ENCODE measurements around the gene COIL. TPM values are rescaled to one million over a fixed set of nuclear protein-coding genes. Genes with fewer than 3 reads are reported as not detected.
A peak's percentile ranks its signal among the peaks of the same experiment; 100 is the strongest.
"Not testable (repeated sequence)": the region's sequence is repeated elsewhere in the genome, so short reads cannot be mapped to it uniquely, and the experiment has no call there.

The COIL gene
- total RNA-seq, 1 experiment from 2014 or later: 20.7 TPM

DNA sequence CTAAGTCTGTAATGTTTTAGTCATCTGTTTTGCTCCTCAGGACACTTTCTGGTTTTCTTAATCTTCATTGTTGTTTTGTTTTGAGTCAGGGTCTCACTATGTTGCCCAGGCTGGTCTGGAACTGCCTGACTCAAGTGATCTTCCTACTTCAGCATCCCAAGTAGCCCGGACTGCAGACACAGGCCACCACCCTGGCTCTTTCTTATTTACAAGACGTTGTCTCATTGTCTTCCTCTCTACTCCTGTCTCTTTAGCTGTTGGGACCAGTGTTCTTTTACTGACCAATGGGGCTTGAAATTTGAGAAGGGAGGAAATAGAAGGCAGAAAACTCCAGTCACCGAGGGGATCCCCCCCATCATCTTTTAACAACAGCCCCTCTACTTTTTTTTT, 18.2 kb upstream of the COIL start:
- DNase-seq (ENCODE audit: extremely low read depth, low read depth): no peak

DNA sequence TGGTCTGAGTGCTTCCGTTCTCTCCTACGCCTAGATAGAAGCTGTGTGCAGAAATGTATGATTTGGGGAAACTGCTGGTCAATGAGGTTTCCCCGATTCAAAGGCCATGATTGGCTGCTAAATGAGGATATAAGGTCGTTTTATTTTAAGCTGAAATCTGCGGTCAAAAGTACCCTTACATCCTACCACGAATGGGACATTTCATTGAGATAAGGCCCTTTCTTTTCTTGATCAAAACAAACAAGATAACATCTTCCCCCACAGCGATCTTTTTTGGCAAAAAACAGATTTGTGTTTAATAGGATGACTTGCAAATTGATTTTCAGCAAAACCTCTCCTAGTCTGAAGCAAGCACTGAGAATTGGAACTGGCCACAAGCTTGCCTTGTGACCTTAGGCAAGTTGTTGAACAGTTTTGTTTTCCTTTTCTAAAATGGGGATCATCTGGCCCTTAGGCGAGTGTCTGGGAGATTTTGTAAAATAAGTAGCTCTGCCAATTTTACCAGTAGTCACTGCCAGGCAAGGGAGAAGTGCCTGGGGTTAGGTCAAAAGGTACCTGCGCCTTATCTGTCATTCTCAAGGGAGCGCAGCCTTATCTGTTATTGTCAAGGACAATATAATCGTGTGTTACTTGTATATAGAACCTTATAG, 17.7 kb upstream of the COIL start:
- no peak for DNase-seq (ENCODE audit: extremely low read depth, low read depth)

DNA sequence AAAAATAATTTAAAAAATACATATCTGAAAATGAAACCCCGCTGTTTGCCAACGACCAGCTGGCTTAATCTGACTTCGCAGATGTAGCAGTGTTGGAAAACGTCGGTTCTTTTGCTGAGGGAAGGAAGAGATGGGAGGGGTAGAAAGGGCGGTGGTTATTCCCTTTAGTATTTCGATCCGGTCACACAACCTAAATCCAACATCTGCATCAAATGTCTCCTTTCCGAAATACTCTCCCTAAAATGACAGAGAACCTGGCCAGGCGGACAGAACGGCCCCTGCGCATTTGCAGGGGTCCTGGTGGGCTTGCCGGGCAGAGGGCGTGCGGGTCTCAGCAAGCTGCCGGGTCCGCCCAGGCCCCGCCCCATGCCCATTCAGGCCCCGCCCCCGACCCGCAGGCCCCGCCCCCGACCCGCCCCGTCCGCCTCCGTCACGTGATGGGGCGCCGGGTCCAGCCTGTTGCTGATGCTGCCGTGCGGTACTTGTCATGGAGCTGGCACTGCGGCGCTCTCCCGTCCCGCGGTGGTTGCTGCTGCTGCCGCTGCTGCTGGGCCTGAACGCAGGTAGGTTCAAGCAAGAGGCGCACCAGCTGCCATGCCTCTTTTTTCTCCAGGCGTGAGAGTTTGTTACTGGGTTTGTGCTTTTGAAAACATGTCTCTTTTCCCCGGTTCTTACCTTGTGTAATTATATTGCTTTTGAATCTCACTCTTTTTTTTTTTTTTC, 17.0 kb upstream of the COIL start, which contains the start of gene SCPEP1:
Gene SCPEP1 (plus strand): TSS at position 459 of the 723 bp plus-strand sequence. CDS start 29 bp downstream, at position 488.
- DNase-seq (ENCODE audit: extremely low read depth, low read depth): peak; percentile 73

DNA sequence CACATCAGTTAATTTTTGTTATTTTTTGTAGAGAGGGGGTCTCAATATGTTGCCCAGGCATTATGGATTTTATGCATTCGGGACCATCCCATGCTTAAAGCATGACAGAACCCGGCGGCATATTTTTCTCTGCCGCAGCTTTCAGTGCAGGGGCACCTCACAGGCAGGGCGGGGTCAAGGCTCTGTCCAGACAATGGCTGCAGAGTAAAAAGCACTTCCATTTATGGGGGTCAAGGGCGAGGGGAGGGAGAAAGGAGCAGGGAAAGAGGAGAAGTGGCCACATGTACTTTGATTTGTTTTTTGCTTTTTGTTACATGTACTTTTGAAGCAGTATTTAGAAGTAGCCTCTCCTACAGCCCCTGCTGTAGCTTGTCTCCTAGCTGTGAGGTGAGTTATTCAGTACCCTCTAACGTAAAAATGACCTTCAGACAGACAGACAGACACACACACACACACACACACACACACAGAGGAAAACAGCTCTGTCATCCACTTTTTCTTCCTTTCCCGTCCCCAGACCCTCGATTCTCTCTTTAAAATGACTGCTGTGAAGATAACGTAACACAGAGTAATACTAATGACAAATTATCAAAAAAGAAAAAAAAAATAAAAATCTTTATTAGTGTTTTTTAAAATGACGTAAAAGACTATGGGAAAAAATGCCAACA, 16.2 kb upstream of the COIL start:
- no peak for DNase-seq (ENCODE audit: extremely low read depth, low read depth)

DNA sequence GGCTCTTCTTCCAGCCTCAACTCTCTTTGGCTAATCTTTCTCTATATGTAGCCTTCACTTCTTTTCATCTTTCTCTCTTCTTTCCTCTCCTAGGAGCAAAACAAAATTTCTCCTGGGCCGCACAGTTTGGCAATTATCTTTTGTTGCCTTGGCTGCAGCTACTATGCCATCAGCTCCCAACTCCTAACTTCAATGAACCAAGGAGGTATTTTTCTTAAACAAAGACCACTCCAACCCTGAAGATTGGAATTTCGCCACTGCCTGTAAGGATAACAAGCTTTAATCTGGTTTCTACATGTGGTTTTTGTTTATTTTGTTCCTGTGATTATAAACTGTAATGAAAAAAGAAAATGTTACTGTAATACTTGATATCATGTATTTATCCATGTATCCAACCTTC, 14.8 kb upstream of the COIL start:
- DNase-seq (ENCODE audit: extremely low read depth, low read depth): no peak

DNA sequence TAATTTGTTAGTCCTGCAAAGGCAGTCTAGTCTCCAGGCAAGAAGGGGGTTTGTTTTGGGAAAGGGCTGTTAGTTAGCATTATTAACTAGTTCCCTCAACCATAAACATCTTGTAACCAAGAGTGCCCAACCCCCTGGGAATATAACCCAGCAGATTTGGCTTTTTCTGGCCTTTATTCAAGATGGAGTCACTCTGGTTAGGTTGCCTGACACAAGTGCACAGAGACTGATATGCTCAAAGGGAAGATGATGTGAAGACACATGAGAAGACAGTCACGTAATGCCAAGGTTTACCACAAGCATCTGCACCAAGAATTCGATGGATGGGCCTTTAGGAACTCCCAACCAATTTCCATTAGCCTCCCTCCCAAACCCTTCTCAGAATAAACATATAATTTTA, 13.2 kb upstream of the COIL start:
- DNase-seq (ENCODE audit: extremely low read depth, low read depth): no peak

DNA sequence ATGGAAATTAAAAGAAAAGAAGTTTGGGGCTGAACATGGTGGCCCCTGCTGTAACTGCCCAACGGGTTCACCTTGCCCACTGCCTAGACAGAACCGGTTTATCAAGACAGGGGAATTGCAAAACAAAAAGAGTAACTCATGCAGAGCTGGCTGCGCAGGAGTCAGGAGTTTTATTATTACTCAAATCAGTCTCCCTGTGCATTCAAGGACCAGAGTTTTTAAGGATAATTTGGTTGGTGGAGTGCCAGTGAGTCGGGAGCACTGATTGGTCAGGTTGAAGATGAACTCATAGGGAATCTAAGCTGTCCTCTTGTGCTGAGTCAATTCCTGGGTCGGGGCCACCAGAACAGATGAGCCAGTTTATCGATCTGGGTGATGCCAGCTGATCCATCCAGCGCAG, 12.7 kb upstream of the COIL start:
- no peak for DNase-seq (ENCODE audit: extremely low read depth, low read depth)

DNA sequence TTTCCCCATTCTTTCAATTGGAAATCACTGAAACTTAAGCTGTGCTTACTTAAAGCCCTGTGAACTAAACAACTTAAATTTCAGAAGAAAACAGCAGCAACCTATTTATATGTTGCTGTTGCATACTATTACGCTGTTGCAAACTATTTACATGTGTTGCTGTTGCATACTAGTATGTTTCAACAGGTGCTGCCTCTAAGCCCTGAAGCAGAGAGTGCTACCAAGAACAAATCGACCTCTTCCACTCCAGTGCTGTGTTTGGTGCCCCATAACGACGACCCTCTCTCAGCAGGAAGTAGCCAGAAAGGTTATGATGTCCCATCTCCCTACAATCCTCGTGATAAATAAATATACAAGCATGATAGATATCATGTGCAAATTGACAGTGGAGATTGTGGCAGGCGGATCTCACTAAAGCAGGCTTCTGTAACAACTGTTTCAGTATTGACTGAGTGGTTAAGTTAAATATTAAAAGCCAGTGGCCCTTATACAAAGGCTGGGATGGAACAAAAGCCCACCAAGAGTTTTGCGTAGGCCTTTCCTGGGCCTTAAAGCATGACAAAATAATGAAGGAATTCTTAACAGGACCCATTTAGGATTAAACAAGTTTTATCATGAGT, 11.4 kb upstream of the COIL start:
- no peak for DNase-seq (ENCODE audit: extremely low read depth, low read depth)

DNA sequence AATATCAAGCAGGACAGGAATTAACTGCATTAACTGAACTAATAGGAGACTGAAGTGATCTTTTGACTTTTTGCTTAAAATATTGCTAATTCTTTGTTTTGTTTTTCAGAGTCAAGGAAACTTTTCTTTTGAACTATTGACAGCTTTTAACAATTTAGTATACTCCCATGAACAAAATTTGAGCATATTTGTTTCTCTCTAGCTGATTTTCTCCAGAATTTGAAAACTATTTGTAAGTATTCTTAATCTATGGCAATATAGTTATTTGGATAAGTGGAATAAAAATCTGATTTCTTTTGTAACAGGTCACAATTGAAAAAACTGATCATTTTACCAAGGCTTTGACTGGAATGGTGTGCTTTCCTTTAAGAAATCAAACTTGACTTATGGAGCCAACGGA, 10.1 kb upstream of the COIL start:
- no peak for DNase-seq (ENCODE audit: extremely low read depth, low read depth)

DNA sequence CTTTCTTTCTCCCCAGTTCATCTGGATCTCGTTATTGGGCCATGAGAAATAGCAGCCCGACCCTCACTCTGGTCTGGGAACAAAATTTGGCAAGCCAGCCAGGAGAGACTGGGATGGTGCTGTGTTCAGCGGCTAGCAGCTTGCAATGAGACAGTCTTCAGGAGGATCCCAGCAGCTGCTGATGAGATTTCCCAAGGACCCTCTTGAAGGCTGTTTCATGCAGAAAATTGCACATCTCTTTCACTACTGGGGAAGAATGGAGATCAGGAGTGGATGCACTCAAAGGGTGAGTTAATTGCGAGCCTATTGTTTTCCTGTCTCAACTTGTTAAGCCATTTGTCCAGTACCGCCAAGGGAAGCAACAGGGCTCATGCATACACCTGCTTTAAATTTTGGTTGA, 5.5 kb upstream of the COIL start:
- DNase-seq (ENCODE audit: extremely low read depth, low read depth): no peak

DNA sequence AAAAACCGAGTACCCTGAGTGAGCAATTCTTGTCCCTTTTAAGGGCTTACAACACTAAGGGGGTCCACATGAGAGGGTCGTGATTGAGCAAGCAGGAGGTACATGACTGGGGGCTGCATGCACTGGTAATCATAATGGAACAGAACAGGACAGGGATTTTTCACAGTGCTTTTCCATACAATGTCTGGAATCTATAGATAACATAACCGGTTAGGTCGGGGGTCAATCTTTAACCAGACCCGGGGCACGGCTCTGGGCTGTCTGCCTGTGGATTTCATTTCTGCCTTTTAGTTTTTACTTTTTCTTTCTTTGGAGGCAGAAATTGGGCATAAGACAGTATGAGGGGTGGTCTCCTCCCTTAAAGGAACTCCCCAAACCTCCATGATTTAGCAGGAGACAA, 4.8 kb upstream of the COIL start:
- not testable (repeated sequence) for DNase-seq (ENCODE audit: extremely low read depth, low read depth)

DNA sequence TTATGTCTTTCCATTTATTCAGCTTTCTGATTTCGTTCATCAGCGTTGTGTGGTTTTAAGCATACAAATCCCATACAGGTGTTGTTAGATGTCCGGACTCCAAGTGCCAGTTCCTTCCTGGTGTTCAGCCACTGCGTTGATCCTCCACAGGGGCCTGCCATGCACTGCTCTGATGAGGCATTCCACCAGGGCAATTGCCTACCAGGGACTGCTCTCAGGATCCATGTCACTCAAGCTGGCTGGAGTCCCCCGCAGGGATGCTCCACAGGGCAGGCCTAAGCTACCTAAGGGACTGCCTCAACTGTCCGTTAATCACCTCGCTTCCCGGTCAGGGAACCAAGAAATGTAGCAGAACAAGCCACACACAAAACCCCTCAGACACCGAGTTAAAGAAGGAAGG, 4.4 kb upstream of the COIL start:
- not testable (repeated sequence) for DNase-seq (ENCODE audit: extremely low read depth, low read depth)

DNA sequence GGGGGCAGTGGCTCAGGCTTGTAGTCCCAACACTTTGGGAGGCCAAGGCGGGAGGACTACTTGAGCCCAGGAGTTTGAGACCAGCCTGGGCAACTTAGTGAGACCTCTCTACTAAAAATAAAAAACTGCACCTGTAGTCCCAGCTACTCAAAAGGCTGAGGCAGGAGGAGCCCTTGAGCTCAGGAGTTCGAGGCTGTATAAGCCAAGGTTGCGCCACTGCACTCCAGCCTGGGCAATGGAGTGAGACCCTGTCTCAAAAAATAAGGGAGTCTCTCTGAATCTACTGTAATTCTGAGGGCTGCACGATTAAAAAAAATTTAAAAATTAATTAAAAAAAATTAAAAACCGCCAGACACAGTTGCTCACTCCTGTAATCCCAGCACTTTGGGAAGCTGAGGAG, 3.9 kb downstream of the COIL start:
- no peak for DNase-seq (ENCODE audit: extremely low read depth, low read depth)

DNA sequence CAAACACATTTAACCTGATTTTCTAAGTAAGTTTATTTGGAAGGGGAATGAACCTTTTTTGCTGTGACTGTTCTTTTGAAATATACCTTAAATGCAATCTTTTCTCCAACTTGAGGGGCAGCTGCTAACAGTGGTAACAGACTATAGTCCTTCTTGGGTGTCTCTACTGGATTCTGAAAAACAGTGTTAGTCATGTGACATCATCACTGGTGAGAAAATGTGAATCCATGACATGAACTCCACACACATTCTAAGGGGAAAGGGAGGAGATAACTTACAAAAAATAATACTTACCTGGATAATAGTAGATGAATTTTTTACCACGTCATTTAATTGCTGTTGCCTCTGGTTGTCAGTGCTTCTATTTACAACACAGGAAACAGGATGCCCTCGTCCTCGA, 11.3 kb downstream of the COIL start:
- no peak for DNase-seq (ENCODE audit: extremely low read depth, low read depth)

DNA sequence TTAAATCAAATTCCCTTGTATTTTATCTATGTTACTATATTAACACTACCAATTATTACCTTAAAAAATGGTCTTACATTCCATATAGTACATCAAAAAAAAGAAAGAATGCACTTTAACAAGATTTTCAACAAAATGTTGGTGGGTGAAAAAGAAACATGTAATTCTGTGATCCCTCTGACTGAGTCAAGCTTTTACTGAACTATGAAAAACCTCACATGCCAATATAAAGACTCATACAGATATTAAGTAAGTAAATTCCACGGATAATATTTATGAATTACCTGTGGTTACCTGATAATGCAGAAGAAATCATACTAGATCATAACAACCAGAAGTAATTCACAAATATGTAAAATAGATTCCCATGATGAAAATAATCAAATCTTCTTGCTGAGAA, 12.4 kb downstream of the COIL start:
- DNase-seq (ENCODE audit: extremely low read depth, low read depth): no peak

DNA sequence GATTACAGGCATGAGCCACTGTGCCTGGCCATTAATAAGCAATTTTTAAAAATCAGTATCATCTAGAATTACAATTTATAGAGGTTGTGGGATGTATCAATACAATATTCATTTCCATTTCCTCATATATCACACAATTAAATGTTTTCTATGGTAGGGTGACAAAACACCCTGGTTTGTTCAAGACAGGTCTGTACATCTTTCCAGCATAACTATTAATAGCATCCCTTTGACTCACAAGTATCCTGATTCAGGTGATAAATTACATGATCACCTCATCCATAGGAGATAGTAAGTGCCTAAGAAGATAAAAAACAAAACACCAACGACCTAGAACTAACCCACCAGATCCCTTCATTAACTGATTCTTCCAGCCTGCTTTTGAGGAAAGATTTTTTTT, 13.1 kb downstream of the COIL start:
- no peak for DNase-seq (ENCODE audit: extremely low read depth, low read depth)

DNA sequence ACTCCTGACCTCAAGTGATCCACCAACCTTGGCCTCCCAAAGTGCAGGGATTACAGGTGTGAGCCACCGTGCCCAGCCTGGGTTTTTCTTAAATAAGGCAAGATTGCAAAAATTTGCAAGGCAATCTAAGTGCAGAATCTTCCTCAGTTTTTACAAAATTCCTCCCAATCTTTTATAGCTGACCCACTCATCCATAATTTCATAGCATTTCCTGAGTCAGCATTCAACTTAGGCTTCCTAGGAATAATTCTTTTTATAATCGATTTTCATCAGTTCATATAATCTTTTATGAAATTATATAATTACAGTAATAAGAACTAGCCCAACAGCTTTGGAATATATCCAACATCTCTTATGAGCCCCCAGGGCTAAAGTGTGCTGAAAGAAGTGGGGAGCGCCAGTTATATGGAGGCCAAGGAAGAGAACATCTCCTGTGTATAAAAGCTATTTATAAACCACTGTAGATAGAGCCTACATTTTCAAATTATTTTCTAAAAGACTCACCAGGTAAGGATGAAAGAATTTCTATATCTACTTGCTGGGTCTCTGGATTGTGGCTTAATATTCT, 14.8 kb downstream of the COIL start:
- DNase-seq (ENCODE audit: extremely low read depth, low read depth): no peak

DNA sequence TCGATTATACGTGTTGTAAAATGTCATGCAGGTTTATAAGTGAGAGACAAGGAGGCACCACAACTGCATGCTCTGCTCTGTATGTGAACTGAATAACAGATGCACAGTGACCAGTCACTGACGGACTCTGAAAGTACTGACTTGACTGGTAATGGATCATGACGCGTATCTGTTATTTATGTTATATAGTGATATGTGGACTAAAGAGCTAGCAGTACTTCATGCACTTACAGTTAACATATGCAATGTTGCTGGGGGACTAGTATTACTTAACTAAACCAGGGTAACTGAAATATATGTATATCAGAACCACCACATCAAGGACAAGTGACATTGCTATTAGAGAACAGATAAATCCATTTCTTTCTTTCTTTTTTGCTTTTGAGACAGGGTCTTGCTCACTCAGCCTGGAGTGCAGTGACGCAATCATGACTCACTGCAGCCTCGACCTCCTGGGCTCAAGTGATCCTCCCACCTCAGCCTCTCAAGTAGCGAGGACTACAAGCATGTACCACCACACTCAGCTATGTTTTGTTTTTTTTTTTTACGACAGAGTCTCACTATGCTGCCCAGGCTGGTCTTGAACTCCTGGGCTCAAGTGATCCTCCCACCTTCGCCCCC, 17.2 kb downstream of the COIL start:
- DNase-seq (ENCODE audit: extremely low read depth, low read depth): no peak

DNA sequence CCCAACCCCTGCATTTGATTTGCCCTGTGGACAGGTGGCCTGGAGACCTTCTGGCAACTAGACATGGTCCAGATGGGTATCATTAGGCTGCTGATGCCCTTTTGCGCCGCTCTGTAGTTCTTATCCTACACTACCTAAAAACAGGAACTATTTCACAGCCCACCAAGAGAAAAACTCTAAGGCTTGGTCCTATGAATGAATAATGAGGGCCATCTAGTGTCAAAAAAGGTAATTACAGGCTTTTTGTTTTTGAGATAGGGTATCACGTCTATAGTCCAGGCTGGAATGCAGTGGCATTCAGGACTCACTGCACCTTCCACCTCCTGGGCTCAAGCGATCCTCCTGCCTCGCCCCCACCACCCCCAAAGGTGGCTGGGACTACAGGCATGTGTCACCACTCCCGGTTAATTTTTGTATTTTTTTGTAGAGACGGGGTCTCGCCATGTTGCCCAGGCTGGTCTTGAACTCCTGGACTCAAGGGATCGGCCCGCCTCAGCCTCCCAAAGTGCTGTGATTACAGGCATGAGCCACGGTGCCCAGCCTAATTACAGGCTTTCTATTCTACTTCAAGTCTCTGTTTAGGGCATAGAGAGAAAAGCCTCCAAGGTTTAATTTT, 20.9 kb downstream of the COIL start:
- peak; percentile 79 for DNase-seq (ENCODE audit: extremely low read depth, low read depth)

DNA sequence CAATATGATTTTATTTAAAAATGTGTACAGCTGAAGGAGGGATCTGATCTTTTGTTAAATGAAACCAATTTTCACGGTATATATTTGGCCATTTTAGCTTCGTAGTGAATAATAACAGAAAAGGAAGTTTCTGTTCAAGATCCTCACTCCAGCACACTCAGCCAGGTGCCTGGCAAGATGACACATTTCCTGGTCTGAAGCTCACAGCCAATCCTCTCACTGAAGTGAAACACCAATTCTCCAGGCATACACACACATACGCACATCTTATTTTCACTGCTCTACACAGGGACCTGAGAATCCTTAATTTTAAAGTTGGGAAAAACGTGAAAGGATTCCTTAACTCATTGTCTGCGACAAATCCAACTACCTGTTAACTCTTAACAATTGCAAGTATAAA, 22.6 kb downstream of the COIL start:
- not testable (repeated sequence) for DNase-seq (ENCODE audit: extremely low read depth, low read depth)
